HEK293 (cell line): ENCODE measurements around the gene MALL.
"Not testable (repeated sequence)": the region's sequence is repeated elsewhere in the genome, so short reads cannot be mapped to it uniquely, and the experiment has no call there.

ENCODE experiments used
- CTCF ChIA-PET: fragments of 350-600 bp; formaldehyde crosslinking; extraction: SDS; loops from one replicate; lab custom pipeline; 2021; ENCODE audit warnings: antibody characterized with exemption; lab: Yijun Ruan, JAX
- POLR2A ChIA-PET: fragments of 300-600 bp; formaldehyde crosslinking; extraction: SDS; loops from one replicate; lab custom pipeline; 2020; ENCODE audit warnings: antibody characterized with exemption, inconsistent platforms; lab: Yijun Ruan, JAX
- H3K27ac ChIP-seq: fragments of 200-500 bp; sonication (Bioruptor generic); 2 replicates; pipeline ENCODE4 v1.5.1; 2014; ENCODE audit warnings: low read depth, low read length, control low read depth, inconsistent platforms; ENCODE audit errors: extremely low read depth
- H3K36me3 ChIP-seq, 2 experiments: fragments of 200-500 bp in 1 of 2; sonication (Bioruptor generic) in 1 of 2; 1 replicate in 1 of 2; 2 replicates in 1 of 2; pipeline ENCODE4 v1.5.1; 2014 to 2017; ENCODE audit warnings: inconsistent platforms in 2 of 2, low read length in 2 of 2; ENCODE audit not compliant: control insufficient read depth in 2 of 2, insufficient read depth in 1 of 2
- H3K4me1 ChIP-seq: fragments of 200-500 bp; sonication (Bioruptor generic); 2 replicates; pipeline ENCODE4 v1.5.1; 2014; ENCODE audit warnings: mild to moderate bottlenecking, low read length, inconsistent platforms; ENCODE audit not compliant: control insufficient read depth, insufficient read depth
- H3K4me3 ChIP-seq: 2 replicates; pipeline ENCODE4 v1.5.1; 2011; ENCODE audit warnings: low read depth, mild to moderate bottlenecking, control low read depth, low read length, moderate library complexity
- H3K9me3 ChIP-seq: fragments of 200-500 bp; sonication (Bioruptor generic); 2 replicates; pipeline ENCODE4 v1.5.1; 2014; ENCODE audit warnings: low read depth, low read length, inconsistent platforms; ENCODE audit not compliant: control insufficient read depth, insufficient read depth
- FEZF1 ChIP-seq: fragments of 450-650 bp; formaldehyde crosslinking; IDR thresholded peaks from 2 replicates; pipeline ENCODE4 v1.5.1; 2016; ENCODE audit warnings: missing biosample characterization, missing genetic modification characterization
- GLIS2 ChIP-seq: fragments of 450-650 bp; formaldehyde crosslinking; IDR thresholded peaks from 2 replicates; pipeline ENCODE4 v1.5.1; 2016; ENCODE audit warnings: missing biosample characterization, missing genetic modification characterization
- KLF1 ChIP-seq: fragments of 450-650 bp; formaldehyde crosslinking; IDR thresholded peaks from 2 replicates; pipeline ENCODE4 v1.5.1; 2016; ENCODE audit warnings: missing biosample characterization, missing genetic modification characterization
- KLF7 ChIP-seq: fragments of 450-650 bp; formaldehyde crosslinking; IDR thresholded peaks from 2 replicates; pipeline ENCODE4 v1.5.1; 2016; ENCODE audit warnings: missing biosample characterization, missing genetic modification characterization, borderline replicate concordance
- REPIN1 ChIP-seq: fragments of 450-650 bp; formaldehyde crosslinking; IDR thresholded peaks from 2 replicates; pipeline ENCODE4 v1.5.1; 2017; ENCODE audit warnings: missing biosample characterization, missing genetic modification characterization, low read depth
- SETDB1 ChIP-seq: IDR thresholded peaks from one replicate; pipeline ENCODE4 v1.6.1; 2017; ENCODE audit warnings: mild to moderate bottlenecking, low read length, moderate library complexity, mixed read lengths; ENCODE audit not compliant: insufficient read length
- ZNF391 ChIP-seq: fragments of 450-650 bp; formaldehyde crosslinking; IDR thresholded peaks from 2 replicates; pipeline ENCODE4 v1.5.1; 2016; ENCODE audit warnings: low read depth, missing biosample characterization, missing genetic modification characterization, borderline replicate concordance
- ZNF404 ChIP-seq: fragments of 450-650 bp; formaldehyde crosslinking; IDR thresholded peaks from 2 replicates; pipeline ENCODE4 v1.5.1; 2017; ENCODE audit warnings: missing biosample characterization, missing genetic modification characterization
- ZNF629 ChIP-seq: fragments of 450-650 bp; formaldehyde crosslinking; IDR thresholded peaks from 2 replicates; pipeline ENCODE4 v1.5.1; 2017; ENCODE audit warnings: missing biosample characterization, missing genetic modification characterization
- ZNF670 ChIP-seq: fragments of 450-650 bp; formaldehyde crosslinking; IDR thresholded peaks from 2 replicates; pipeline ENCODE4 v1.5.1; 2016; ENCODE audit warnings: missing biosample characterization, missing genetic modification characterization, low read depth
- ZNF707 ChIP-seq: fragments of 450-650 bp; formaldehyde crosslinking; IDR thresholded peaks from 2 replicates; pipeline ENCODE4 v1.5.1; 2016; ENCODE audit warnings: missing biosample characterization, missing genetic modification characterization
- ZNF768 ChIP-seq: fragments of 450-650 bp; formaldehyde crosslinking; IDR thresholded peaks from 2 replicates; pipeline ENCODE4 v1.5.1; 2018; ENCODE audit warnings: missing biosample characterization, mild to moderate bottlenecking, missing genetic modification characterization
- ZNF843 ChIP-seq: fragments of 450-650 bp; formaldehyde crosslinking; IDR thresholded peaks from 2 replicates; pipeline ENCODE4 v1.5.1; 2016; ENCODE audit warnings: missing biosample characterization, missing genetic modification characterization
- TF ChIP-seq, protein P1 (sequence below): fragments of 450-650 bp; formaldehyde crosslinking; IDR thresholded peaks from 2 replicates; pipeline ENCODE4 v1.5.1; 2016; ENCODE audit warnings: missing biosample characterization, missing genetic modification characterization
- TF ChIP-seq, protein P2 (sequence below): fragments of 450-650 bp; formaldehyde crosslinking; conservative IDR thresholded peaks from 2 replicates; pipeline ENCODE4 v1.5.1; 2016; ENCODE audit warnings: low read depth, missing biosample characterization, missing genetic modification characterization

Gene MALL

DNA sequence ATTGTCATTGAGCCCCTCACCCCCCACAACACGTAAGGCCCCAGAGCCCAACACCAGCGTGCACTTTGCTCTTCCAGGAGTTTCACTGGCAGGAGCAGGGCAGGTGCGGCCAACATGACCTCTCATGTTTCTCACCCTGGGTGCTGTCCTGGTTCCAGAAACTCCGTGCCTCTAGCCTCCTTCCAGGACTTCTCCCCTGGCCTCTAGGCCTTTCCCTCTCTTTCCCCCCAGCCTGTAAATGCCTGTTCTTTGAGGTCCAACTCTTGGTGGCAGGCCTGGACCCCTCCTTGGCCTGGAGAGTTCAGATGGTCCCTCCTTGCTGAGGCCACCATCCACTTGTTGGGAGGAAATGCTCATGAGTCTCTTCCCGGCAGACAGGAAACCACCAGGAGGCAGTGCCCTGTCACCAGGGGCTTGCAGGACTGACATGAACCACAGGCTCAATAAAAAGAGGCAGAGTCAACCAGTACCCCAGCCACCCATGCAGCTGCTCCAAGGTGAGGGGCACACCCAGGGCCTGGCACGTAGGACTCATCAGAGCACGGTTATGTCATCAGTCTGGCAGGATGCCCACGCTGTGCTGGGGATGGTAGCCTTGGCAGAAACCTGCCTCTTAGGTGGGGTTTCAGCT, 1.5 kb downstream of the MALL start:
- ChIA-PET CTCF (no interaction called here), POLR2A (no interaction called here)
- no peak overlapping the region for H3K4me3 ChIP-seq

DNA sequence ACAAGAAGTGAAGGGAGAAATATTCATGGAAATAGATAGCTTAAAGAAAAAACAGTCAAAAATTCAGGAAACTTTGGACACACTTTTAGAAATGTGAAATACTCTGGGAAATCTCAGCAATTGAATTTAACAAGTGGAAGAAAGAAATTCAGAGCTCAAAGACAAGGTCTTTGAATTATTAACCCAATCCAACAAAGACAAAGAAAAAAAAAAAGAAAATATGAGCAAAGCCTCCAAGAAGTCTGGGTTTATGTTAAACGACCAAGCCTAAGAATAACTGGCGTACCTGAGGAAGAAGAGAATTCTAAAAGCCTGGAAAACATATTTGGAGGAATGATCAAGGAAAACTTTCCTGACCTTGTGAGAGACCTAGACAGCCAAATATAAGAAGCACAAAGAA, 7.3 kb downstream of the MALL start:
- H3K4me3 ChIP-seq, H3K27ac ChIP-seq, H3K36me3 ChIP-seq, POLR2A ChIA-PET, H3K9me3 ChIP-seq, CTCF ChIA-PET: not testable (repeated sequence)
- H3K4me1 ChIP-seq, result peaks cover 14% of the 10 kb centered on the region

More for the DNA sequence above, 1.5 kb downstream of the MALL start:
- H3K36me3 ChIP-seq, result no peaks in the 10 kb centered on the region
- H3K9me3 ChIP-seq, result no peaks in the 10 kb centered on the region
- TF ChIP-seq KLF1 (tag by site-specific recombination), result peak; percentile 48
- TF ChIP-seq GLIS2 (tag by site-specific recombination), result 0 out of 2 replicates have a peak, but pooled peaks have one; percentile 23
- TF ChIP-seq, protein P1, sequence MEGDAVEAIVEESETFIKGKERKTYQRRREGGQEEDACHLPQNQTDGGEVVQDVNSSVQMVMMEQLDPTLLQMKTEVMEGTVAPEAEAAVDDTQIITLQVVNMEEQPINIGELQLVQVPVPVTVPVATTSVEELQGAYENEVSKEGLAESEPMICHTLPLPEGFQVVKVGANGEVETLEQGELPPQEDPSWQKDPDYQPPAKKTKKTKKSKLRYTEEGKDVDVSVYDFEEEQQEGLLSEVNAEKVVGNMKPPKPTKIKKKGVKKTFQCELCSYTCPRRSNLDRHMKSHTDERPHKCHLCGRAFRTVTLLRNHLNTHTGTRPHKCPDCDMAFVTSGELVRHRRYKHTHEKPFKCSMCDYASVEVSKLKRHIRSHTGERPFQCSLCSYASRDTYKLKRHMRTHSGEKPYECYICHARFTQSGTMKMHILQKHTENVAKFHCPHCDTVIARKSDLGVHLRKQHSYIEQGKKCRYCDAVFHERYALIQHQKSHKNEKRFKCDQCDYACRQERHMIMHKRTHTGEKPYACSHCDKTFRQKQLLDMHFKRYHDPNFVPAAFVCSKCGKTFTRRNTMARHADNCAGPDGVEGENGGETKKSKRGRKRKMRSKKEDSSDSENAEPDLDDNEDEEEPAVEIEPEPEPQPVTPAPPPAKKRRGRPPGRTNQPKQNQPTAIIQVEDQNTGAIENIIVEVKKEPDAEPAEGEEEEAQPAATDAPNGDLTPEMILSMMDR (tag by site-specific recombination), result 0 out of 2 replicates have a peak, but pooled peaks have one; percentile 20
- no peak for TF ChIP-seq ZNF707 (tag by site-specific recombination)
- H3K4me1 ChIP-seq, result no peaks in the 10 kb centered on the region
- no peak overlapping the region for H3K27ac ChIP-seq

DNA sequence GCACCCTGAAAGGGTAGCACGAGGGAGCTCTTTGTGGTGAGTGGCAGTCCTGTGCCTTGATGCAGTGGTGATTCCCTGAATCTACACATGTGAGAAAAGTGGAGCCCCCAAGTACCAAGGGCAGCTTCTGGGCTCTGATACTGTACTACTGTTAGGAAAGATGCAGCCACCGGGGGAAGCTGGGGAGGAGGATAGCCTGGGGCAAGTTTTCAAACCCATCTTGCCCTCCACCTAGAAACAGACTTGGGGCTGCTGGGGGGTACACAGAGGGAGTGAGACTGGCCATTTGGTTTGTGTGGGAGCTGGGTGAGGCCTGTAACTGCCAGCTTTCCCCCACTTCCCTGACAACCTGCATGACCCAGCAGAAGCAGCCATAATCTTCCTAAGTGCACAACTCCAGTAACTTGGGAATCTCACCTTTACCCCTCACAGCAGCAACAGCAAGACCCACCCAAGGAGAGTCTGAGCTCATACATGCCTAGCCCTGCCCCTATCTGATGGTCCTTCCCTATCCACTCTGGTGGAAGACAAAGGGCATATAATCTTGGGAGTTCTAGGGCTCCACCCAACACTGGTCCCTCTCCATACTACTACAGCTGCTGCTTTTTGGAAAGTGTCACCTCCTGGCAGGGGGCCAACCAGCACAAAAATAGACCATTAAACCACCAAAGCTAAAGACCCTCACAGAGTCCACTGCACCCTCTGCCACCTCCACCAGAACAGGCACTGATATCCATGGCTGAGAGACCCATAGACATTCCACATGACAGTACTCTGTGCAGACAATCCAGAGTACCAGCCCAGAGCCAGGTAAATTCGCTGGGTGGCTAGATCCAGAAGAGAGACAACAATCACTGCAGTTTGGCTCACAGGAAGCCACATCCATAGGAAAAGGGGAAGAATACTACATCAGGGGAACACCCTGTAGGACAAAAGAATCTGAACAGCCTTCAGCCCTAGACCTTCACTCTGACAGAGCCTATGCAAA, 8.2 kb downstream of the MALL start:
- H3K27ac ChIP-seq, result no peak overlapping the region
- no peaks in the 10 kb centered on the region for H3K36me3 ChIP-seq
- peak; percentile 70 for TF ChIP-seq SETDB1
- no peak for TF ChIP-seq ZNF670 (tag by site-specific recombination)
- H3K9me3 ChIP-seq, result no peaks in the 10 kb centered on the region
- peaks cover 14% of the 10 kb centered on the region for H3K4me1 ChIP-seq
- no peak overlapping the region for H3K4me3 ChIP-seq
- ChIA-PET CTCF (no interaction called here), POLR2A (no interaction called here)

DNA sequence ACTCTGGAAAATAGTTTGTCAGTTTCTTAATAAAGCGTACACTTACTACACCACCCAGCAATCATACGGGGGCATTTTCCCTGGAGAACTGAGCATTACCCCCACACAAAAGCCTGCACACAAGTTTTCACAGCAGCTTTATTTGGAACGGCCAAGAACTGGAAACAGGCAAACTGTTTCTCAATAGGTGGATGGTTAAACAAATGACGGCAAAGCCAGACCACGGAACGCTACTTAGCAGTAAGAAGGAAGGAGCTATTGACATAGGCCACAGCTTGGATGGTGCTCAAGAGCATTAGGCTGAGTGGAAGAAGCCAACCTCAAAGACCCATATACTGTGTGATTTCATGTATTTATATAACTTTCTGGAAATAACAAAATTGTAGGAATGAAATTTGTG, 9.0 kb downstream of the MALL start:
- peaks cover 17% of the 10 kb centered on the region for H3K4me1 ChIP-seq
- 0 out of 2 replicates have a peak overlapping the region, but pooled peaks have one; percentile 30 for H3K27ac ChIP-seq
- H3K9me3 ChIP-seq, result no peaks in the 10 kb centered on the region
- POLR2A ChIA-PET, result no interaction called here
- CTCF ChIA-PET, result no interaction called here
- TF ChIP-seq KLF7 (no peak), ZNF391 (no peak), REPIN1 (no peak)
- no peaks in the 10 kb centered on the region for H3K36me3 ChIP-seq
- H3K4me3 ChIP-seq, result no peak overlapping the region

DNA sequence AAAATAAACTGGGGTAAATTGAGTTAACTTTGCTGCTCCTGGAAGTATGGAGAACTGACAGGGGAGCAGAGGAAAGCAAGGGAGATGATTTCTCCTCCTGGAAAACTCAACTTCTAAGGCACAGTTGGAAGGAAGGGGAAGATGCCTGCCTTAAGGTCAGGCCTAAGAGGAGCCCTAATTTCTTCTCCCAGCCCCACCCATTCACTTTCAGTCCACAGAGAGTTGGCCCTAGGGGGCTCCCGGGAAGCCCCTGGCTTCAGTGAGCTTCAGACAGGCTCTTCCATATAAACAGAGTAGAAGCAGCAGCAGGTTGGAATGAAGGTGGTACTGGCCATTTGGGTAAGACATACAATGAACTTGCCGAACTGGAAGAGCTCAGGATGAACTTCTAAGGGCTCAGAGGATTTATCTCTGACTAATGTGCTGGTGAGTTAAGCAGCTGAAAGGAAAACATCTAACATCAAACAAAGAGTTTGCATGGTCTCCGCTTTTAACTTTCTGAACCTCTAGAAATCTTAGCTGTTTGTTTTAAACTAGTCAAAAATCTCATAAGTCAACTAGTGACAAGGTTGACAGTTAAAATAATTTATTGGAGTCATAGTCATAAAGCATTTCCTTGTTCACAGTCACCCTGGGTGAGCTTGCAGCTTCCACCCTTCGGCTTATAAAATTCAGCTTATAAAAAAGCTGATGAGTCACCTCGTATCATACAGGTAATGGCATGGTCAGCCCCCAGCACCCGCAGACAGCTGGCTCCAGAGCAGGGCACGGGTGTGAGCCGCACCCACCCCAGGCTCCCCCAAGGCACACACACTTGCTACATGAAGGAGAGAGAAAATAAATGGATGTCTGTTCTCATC, 9.8 kb downstream of the MALL start:
- no peaks in the 10 kb centered on the region for H3K36me3 ChIP-seq
- H3K4me1 ChIP-seq, result peaks cover 23% of the 10 kb centered on the region
- ChIA-PET CTCF (interaction anchor here (0.6 kb wide), 2 partner anchors 89 to 652 kb away, joined by 3 read pairs; no protein-coding TSS in a partner anchor), POLR2A (no interaction called here)
- no peak overlapping the region for H3K27ac ChIP-seq
- no peak overlapping the region for H3K4me3 ChIP-seq
- no peaks in the 10 kb centered on the region for H3K9me3 ChIP-seq
- TF ChIP-seq ZNF629 (tag by site-specific recombination) (0 out of 2 replicates have a peak, but pooled peaks have one; percentile 23), ZNF843 (tag by site-specific recombination) (peak; percentile 37; the same call in 1 of the 2 replicates), ZNF404 (tag by site-specific recombination) (no peak), KLF1 (tag by site-specific recombination) (peak; percentile 48; the same call in 1 of the 2 replicates), FEZF1 (tag by site-specific recombination) (peak; percentile 20; the same call in 1 of the 2 replicates), ZNF768 (tag by site-specific recombination) (no peak), KLF7 (no peak)
- TF ChIP-seq, protein P2, sequence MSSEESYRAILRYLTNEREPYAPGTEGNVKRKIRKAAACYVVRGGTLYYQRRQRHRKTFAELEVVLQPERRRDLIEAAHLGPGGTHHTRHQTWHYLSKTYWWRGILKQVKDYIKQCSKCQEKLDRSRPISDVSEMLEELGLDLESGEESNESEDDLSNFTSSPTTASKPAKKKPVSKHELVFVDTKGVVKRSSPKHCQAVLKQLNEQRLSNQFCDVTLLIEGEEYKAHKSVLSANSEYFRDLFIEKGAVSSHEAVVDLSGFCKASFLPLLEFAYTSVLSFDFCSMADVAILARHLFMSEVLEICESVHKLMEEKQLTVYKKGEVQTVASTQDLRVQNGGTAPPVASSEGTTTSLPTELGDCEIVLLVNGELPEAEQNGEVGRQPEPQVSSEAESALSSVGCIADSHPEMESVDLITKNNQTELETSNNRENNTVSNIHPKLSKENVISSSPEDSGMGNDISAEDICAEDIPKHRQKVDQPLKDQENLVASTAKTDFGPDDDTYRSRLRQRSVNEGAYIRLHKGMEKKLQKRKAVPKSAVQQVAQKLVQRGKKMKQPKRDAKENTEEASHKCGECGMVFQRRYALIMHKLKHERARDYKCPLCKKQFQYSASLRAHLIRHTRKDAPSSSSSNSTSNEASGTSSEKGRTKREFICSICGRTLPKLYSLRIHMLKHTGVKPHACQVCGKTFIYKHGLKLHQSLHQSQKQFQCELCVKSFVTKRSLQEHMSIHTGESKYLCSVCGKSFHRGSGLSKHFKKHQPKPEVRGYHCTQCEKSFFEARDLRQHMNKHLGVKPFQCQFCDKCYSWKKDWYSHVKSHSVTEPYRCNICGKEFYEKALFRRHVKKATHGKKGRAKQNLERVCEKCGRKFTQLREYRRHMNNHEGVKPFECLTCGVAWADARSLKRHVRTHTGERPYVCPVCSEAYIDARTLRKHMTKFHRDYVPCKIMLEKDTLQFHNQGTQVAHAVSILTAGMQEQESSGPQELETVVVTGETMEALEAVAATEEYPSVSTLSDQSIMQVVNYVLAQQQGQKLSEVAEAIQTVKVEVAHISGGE (tag by site-specific recombination), result no peak
